GM19438 (cell line): Measurements from ENCODE around the gene UBR3.

ENCODE experiments used
- ATAC-seq: cut with Tn5 transposase; IDR thresholded peaks from one replicate; pipeline ENCODE4 v1.9.1; 2021; ENCODE audit warnings: low read depth; ENCODE audit not compliant: unreplicated experiment

Gene UBR3

GRCh38 chr2:169984145-169984544 is 156.9 kb downstream of the UBR3 start:
- ATAC-seq: no peak

- no peak for ATAC-seq
Measured at GRCh38 chr2:169994752-169995151, 167.5 kb downstream of the UBR3 start.

- ATAC-seq: no peak
Measured at GRCh38 chr2:169997140-169997887, 170.1 kb downstream of the UBR3 start.

- no peak for ATAC-seq
Measured at GRCh38 chr2:169999054-169999453, 171.8 kb downstream of the UBR3 start.

- ATAC-seq: no peak
Measured at GRCh38 chr2:170002096-170002495, 174.8 kb downstream of the UBR3 start.

GRCh38 chr2:170005702-170006101 is 178.4 kb downstream of the UBR3 start:
- no peak for ATAC-seq

GRCh38 chr2:170006587-170007325 is 179.5 kb downstream of the UBR3 start:
- no peak for ATAC-seq

- ATAC-seq: no peak
Measured at GRCh38 chr2:170009209-170009608, 182.0 kb downstream of the UBR3 start.

GRCh38 chr2:170012773-170013172 is 185.5 kb downstream of the UBR3 start:
- no peak for ATAC-seq

GRCh38 chr2:170013802-170014551 is 186.7 kb downstream of the UBR3 start:
- no peak for ATAC-seq

GRCh38 chr2:170014769-170015168 is 187.5 kb downstream of the UBR3 start:
- ATAC-seq: no peak

GRCh38 chr2:170017860-170018532 is 190.7 kb downstream of the UBR3 start:
- ATAC-seq: no peak

- no peak for ATAC-seq
Measured at GRCh38 chr2:170019060-170019805, 192.0 kb downstream of the UBR3 start.

- ATAC-seq: no peak
Measured at GRCh38 chr2:170020777-170021176, 193.5 kb downstream of the UBR3 start.

GRCh38 chr2:170022692-170023091 is 195.4 kb downstream of the UBR3 start:
- no peak for ATAC-seq

- peak; percentile 66 for ATAC-seq
Measured at GRCh38 chr2:170024721-170025120, 197.5 kb downstream of the UBR3 start.

- no peak for ATAC-seq
Measured at GRCh38 chr2:170025223-170025622, 198.0 kb downstream of the UBR3 start.

GRCh38 chr2:170026361-170026760 is 199.1 kb downstream of the UBR3 start:
- no peak for ATAC-seq

- ATAC-seq: no peak
Measured at GRCh38 chr2:170029551-170029950, 202.3 kb downstream of the UBR3 start.

- no peak for ATAC-seq
Measured at GRCh38 chr2:170030040-170030439, 202.8 kb downstream of the UBR3 start.
